ENCODE results near the gene KIAA0319L. TPM values are rescaled to one million over a fixed set of nuclear protein-coding genes. Genes with fewer than 3 reads are reported as not detected.

Gene KIAA0319L
- total and polyA plus RNA-seq, 2 donors, result 15.3 to 25.6 TPM

DNA sequence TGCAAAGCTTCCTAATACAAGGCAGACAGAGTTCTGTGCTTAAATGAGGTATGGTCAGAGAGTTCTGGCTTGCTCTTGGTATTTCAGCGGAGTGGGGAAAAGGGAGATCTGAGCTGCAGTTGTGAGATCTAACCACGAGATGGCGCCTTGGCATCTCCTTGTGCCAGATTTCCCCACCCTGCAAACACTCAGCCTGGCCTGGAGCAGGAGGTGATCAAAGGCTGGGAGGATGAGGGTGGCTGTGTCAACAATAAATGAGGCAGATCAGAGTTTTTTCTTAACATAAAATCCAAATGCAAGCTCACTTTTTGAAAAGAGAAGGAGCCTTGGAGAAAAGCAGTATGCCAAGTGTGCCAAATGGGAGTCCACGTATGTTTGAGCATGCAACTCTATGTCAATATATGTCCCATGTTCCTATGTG is 11.8 kb upstream of the KIAA0319L start:
- Histone ChIP-seq H3K9me3 (ENCODE audit: control insufficient read depth in 2 of 2, insufficient read depth in 1 of 2, low read length in 1 of 2) (peaks cover 0 to 1% of the 10 kb centered on the region in 2 donors), H3K27me3 (ENCODE audit: control insufficient read depth in 2 of 2, insufficient read depth in 1 of 2, low read length in 1 of 2) (peaks cover 18 to 36% of the 10 kb centered on the region in 2 donors), H3K27ac (ENCODE audit: low read depth in 1 of 2, low read length in 1 of 2) (no peak overlapping the region), H3K36me3 (ENCODE audit: control insufficient read depth in 2 of 2, insufficient read depth in 2 of 2, low read length in 1 of 2) (peaks cover 6 to 9% of the 10 kb centered on the region in 2 donors), H3K4me3 (ENCODE audit: low read length in 2 of 2) (no peak overlapping the region), H3K4me1 (ENCODE audit: control insufficient read depth in 2 of 2, insufficient read depth in 2 of 2, low read length in 2 of 2) (peaks cover 3 to 20% of the 10 kb centered on the region in 2 donors)
- DNase-seq (ENCODE audit: low read depth in 6 of 9, low spot score in 9 of 9), result peak in 7 of 9 donors; percentile 55 to 84 (median 74)
- 29% methylated on average over 4 of the region's 4 CpGs for WGBS

DNA sequence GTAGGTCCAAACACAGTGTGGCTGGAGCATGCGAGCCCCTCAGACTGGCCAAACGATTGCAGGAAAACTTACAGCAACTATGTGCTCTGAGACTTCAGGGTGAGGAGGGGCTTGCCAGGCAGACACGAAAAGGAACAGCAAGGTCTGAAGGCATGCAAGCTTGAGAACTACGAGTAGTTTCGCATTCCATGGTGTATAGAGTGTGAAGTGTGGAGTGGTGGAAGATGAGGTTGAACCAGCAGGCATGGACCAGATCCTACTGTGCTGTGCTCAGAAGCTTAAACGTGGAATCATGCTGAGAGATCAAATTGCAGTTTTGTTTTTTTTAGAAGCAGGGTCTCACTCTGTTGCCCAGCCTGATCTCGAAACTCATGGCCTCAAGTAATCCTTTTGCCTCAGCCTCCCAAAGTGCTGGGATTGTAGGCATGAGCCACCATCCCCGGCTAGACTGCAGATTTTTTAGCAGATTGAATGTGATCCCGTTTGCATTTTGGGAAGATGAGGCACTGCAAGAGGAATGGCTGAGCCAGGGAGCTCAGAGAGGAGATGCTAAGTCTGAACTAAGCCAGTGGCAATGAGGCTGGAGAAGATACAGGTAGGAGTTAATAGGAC is 10.8 kb upstream of the KIAA0319L start:
- no peak for DNase-seq (ENCODE audit: low read depth in 6 of 9, low spot score in 9 of 9)
- Histone ChIP-seq H3K9me3 (ENCODE audit: control insufficient read depth in 2 of 2, insufficient read depth in 1 of 2, low read length in 1 of 2) (no peaks in the 10 kb centered on the region), H3K27ac (ENCODE audit: low read depth in 1 of 2, low read length in 1 of 2) (no peak overlapping the region), H3K4me1 (ENCODE audit: control insufficient read depth in 2 of 2, insufficient read depth in 2 of 2, low read length in 2 of 2) (peaks cover 1 to 23% of the 10 kb centered on the region in 2 donors), H3K36me3 (ENCODE audit: control insufficient read depth in 2 of 2, insufficient read depth in 2 of 2, low read length in 1 of 2) (peaks cover 6 to 13% of the 10 kb centered on the region in 2 donors), H3K4me3 (ENCODE audit: low read length in 2 of 2) (no peak overlapping the region), H3K27me3 (ENCODE audit: control insufficient read depth in 2 of 2, insufficient read depth in 1 of 2, low read length in 1 of 2) (peaks cover 9 to 27% of the 10 kb centered on the region in 2 donors)
- WGBS, result 93% methylated on average over 9 of the region's 9 CpGs

DNA sequence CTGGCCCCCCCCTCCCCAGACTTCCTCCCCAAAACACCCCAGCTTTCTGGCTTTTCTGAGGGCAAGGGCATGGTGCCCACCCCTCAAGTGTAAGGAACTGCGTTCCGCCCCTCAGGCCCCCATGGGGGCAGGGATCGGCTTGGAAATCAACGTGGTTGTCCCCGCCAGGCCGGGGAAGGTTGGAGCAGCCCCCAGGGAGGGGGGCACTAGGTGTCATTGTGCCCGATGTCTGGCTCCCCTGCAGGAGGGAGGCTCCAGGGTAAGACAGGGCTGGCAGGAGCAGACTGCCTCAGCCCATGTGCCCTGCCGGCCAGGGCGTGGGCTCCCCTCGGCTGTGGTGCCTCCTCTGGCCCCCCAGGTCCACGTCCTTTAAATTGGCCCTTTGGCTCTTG is 8.5 kb upstream of the KIAA0319L start:
- Histone ChIP-seq H3K27ac (ENCODE audit: low read depth in 1 of 2, low read length in 1 of 2) (no peak overlapping the region), H3K36me3 (ENCODE audit: control insufficient read depth in 2 of 2, insufficient read depth in 2 of 2, low read length in 1 of 2) (peaks cover 14 to 22% of the 10 kb centered on the region in 2 donors), H3K27me3 (ENCODE audit: control insufficient read depth in 2 of 2, insufficient read depth in 1 of 2, low read length in 1 of 2) (peaks cover 0 to 4% of the 10 kb centered on the region in 2 donors), H3K9me3 (ENCODE audit: control insufficient read depth in 2 of 2, insufficient read depth in 1 of 2, low read length in 1 of 2) (no peaks in the 10 kb centered on the region), H3K4me1 (ENCODE audit: control insufficient read depth in 2 of 2, insufficient read depth in 2 of 2, low read length in 2 of 2) (peaks cover 0 to 28% of the 10 kb centered on the region in 2 donors), H3K4me3 (ENCODE audit: low read length in 2 of 2) (no peak overlapping the region)
- WGBS, result 97% methylated on average over 11 of the region's 11 CpGs
- no peak for DNase-seq (ENCODE audit: low read depth in 6 of 9, low spot score in 9 of 9)

DNA sequence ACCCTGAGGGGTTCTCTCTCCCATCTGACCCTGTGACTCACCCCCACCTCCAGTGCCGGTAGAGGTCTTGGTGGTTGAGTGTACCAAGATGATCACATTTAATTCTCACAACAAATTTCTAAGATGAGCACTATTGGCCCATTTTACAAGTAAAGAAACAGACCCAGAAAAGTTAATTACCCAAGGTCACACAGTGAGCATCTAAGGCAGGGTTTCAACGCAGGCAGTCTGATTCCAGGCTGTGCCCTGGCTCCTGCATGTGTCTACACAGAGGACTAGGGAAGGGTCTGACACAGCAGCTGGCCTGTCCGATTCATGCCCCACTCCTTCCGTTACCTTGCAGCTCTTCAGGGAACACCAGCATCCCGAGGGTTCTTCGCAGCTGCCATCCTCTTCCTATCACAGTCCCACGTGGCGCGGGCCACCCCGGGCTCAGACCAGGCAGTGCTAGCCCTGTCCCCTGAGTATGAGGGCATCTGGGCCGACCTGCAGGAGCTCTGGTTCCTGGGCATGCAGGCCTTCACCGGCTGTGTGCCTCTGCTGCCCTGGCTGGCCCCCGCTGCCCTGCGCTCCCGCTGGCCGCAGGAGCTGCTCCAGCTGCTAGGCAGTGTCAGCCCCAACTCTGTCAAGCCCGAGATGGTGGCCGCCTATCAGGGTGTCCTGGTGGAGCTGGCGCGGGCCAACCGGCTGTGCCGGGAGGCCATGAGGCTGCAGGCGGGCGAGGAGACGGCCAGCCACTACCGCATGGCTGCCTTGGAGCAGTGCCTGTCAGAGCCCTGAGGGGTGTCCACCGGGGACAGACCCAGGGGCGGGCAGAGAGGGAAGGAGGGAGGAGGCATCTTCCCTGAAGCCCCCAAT is 7.9 kb upstream of the KIAA0319L start:
- peaks cover 0 to 2% of the 10 kb centered on the region in 2 donors for H3K27me3 ChIP-seq (ENCODE audit: control insufficient read depth in 2 of 2, insufficient read depth in 1 of 2, low read length in 1 of 2)
- DNase-seq (ENCODE audit: low read depth in 6 of 9, low spot score in 9 of 9), result no peak
- whole genome bisulfite sequencing, result 96% methylated on average over 28 of the region's 28 CpGs
- no peaks in the 10 kb centered on the region for H3K9me3 ChIP-seq (ENCODE audit: control insufficient read depth in 2 of 2, insufficient read depth in 1 of 2, low read length in 1 of 2)
- no peak overlapping the region for H3K27ac ChIP-seq (ENCODE audit: low read depth in 1 of 2, low read length in 1 of 2)
- peaks cover 16 to 22% of the 10 kb centered on the region in 2 donors for H3K36me3 ChIP-seq (ENCODE audit: control insufficient read depth in 2 of 2, insufficient read depth in 2 of 2, low read length in 1 of 2)
- H3K4me3 ChIP-seq (ENCODE audit: low read length in 2 of 2), result no peak overlapping the region
- peaks cover 0 to 28% of the 10 kb centered on the region in 2 donors for H3K4me1 ChIP-seq (ENCODE audit: control insufficient read depth in 2 of 2, insufficient read depth in 2 of 2, low read length in 2 of 2)

GRCh38 chr1:35564037-35564883 is 7.1 kb upstream of the KIAA0319L start:
- no peaks in the 10 kb centered on the region for H3K9me3 ChIP-seq (ENCODE audit: control insufficient read depth in 2 of 2, insufficient read depth in 1 of 2, low read length in 1 of 2)
- no peak overlapping the region for H3K27ac ChIP-seq (ENCODE audit: low read depth in 1 of 2, low read length in 1 of 2)
- DNase-seq (ENCODE audit: low read depth in 6 of 9, low spot score in 9 of 9), result peak in 8 of 9 donors; percentile 72 to 91 (median 82)
- peaks cover 16 to 22% of the 10 kb centered on the region in 2 donors for H3K36me3 ChIP-seq (ENCODE audit: control insufficient read depth in 2 of 2, insufficient read depth in 2 of 2, low read length in 1 of 2)
- 85% methylated on average over 9 of the region's 9 CpGs for WGBS
- peaks cover 0 to 28% of the 10 kb centered on the region in 2 donors for H3K4me1 ChIP-seq (ENCODE audit: control insufficient read depth in 2 of 2, insufficient read depth in 2 of 2, low read length in 2 of 2)
- no peaks in the 10 kb centered on the region for H3K27me3 ChIP-seq (ENCODE audit: control insufficient read depth in 2 of 2, insufficient read depth in 1 of 2, low read length in 1 of 2)
- H3K4me3 ChIP-seq (ENCODE audit: low read length in 2 of 2), result no peak overlapping the region

DNA sequence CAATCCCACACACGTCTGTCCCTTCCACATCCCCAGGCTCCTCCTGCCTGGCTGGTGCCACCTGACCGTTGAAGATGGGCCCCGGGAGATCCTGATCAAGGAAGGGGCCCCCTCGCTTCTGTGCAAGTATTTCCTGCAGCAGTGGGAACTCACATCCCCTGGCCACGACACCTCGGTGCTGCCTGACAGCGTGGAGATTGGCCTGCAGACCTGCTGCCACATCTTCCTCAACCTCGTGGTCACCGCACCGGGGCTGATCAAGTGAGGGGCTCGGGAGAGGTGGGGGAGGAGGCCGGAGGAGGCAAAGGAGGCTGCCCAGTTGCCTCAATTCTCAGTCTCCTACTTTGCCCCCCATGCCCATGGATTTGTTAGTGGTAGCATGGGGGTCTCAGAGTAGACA is 6.0 kb upstream of the KIAA0319L start:
- Histone ChIP-seq H3K27ac (ENCODE audit: low read depth in 1 of 2, low read length in 1 of 2) (no peak overlapping the region), H3K4me3 (ENCODE audit: low read length in 2 of 2) (no peak overlapping the region), H3K4me1 (ENCODE audit: control insufficient read depth in 2 of 2, insufficient read depth in 2 of 2, low read length in 2 of 2) (peaks cover 2 to 34% of the 10 kb centered on the region in 2 donors), H3K36me3 (ENCODE audit: control insufficient read depth in 2 of 2, insufficient read depth in 2 of 2, low read length in 1 of 2) (peaks cover 16 to 22% of the 10 kb centered on the region in 2 donors), H3K9me3 (ENCODE audit: control insufficient read depth in 2 of 2, insufficient read depth in 1 of 2, low read length in 1 of 2) (no peaks in the 10 kb centered on the region), H3K27me3 (ENCODE audit: control insufficient read depth in 2 of 2, insufficient read depth in 1 of 2, low read length in 1 of 2) (no peaks in the 10 kb centered on the region)
- no peak for DNase-seq (ENCODE audit: low read depth in 6 of 9, low spot score in 9 of 9)
- 24% methylated on average over 12 of the region's 12 CpGs for whole genome bisulfite sequencing

- H3K36me3 ChIP-seq (ENCODE audit: control insufficient read depth in 2 of 2, insufficient read depth in 2 of 2, low read length in 1 of 2), result peaks cover 16 to 22% of the 10 kb centered on the region in 2 donors
- WGBS, result 98% methylated on average over 15 of the region's 15 CpGs
- H3K4me1 ChIP-seq (ENCODE audit: control insufficient read depth in 2 of 2, insufficient read depth in 2 of 2, low read length in 2 of 2), result peaks cover 4 to 37% of the 10 kb centered on the region in 2 donors
- no peak overlapping the region for H3K27ac ChIP-seq (ENCODE audit: low read depth in 1 of 2, low read length in 1 of 2)
- DNase-seq (ENCODE audit: low read depth in 6 of 9, low spot score in 9 of 9), result no peak
- H3K9me3 ChIP-seq (ENCODE audit: control insufficient read depth in 2 of 2, insufficient read depth in 1 of 2, low read length in 1 of 2), result peaks cover 0 to 1% of the 10 kb centered on the region in 2 donors
- H3K27me3 ChIP-seq (ENCODE audit: control insufficient read depth in 2 of 2, insufficient read depth in 1 of 2, low read length in 1 of 2), result no peaks in the 10 kb centered on the region
- H3K4me3 ChIP-seq (ENCODE audit: low read length in 2 of 2), result no peak overlapping the region
Observed at GRCh38 chr1:35561972-35562680, 4.9 kb upstream of the KIAA0319L start.

DNA sequence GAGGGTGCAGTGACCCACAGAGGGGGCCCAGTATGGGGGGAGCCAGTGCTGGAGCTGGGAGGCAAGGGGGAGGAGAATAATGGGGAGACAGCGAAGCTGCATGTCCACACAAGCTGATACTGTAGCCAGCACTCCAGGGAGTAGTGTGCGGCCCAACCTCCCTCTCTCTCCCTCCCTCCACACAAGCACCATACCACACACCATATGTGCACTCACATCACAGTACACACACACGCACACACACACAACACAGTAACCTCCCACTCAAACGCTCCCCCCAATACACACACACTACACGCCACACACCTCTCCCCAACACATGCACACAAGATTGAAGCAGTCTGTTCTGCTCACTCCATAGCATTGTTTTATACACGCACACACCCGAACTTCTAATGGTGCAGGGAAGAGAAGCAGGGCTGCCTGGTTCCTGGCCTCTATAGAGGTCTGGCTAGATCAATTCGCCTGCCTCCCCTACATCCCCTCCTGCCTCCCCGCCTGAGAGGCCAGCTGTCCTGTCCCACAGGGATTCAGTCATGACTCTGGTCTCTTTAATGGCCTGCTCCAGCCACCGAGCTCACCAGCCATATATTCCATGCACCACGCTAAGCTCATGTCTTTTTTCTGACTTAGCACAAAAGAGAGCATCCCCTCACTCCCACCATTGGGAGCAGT is 4.2 kb upstream of the KIAA0319L start:
- no peak overlapping the region for H3K27ac ChIP-seq (ENCODE audit: low read depth in 1 of 2, low read length in 1 of 2)
- 96% methylated on average over 11 of the region's 11 CpGs for WGBS
- peaks cover 7 to 39% of the 10 kb centered on the region in 2 donors for H3K4me1 ChIP-seq (ENCODE audit: control insufficient read depth in 2 of 2, insufficient read depth in 2 of 2, low read length in 2 of 2)
- no peaks in the 10 kb centered on the region for H3K27me3 ChIP-seq (ENCODE audit: control insufficient read depth in 2 of 2, insufficient read depth in 1 of 2, low read length in 1 of 2)
- no peak overlapping the region for H3K4me3 ChIP-seq (ENCODE audit: low read length in 2 of 2)
- no peak for DNase-seq (ENCODE audit: low read depth in 6 of 9, low spot score in 9 of 9)
- H3K36me3 ChIP-seq (ENCODE audit: control insufficient read depth in 2 of 2, insufficient read depth in 2 of 2, low read length in 1 of 2), result peaks cover 16 to 18% of the 10 kb centered on the region in 2 donors
- peaks cover 0 to 1% of the 10 kb centered on the region in 2 donors for H3K9me3 ChIP-seq (ENCODE audit: control insufficient read depth in 2 of 2, insufficient read depth in 1 of 2, low read length in 1 of 2)
